B cell (primary cell): ENCODE results near the gene TKT. TPM values are rescaled to one million over a fixed set of nuclear protein-coding genes. Genes with fewer than 3 reads are reported as not detected.

ENCODE experiments used
- ATAC-seq: fragments of 200-7000 bp; cut with Tn5 transposase; one replicate; pipeline ENCODE4 v1.10.0; 2021; ENCODE audit warnings: low read depth, mild to moderate bottlenecking, moderate number of reproducible peaks, moderate library complexity
- CTCF ChIA-PET: fragments of 350-600 bp; sonication (Branson Sonifier 250); formaldehyde crosslinking; loops from one replicate; lab custom pipeline; 2021; ENCODE audit warnings: antibody characterized with exemption, inconsistent platforms; lab: Charles Lee
- POLR2A ChIA-PET: fragments of 350-600 bp; sonication (Branson Sonifier 250); formaldehyde crosslinking; loops from one replicate; lab custom pipeline; 2021; ENCODE audit warnings: antibody characterized with exemption; lab: Charles Lee
- DNase-seq: peaks from one replicate; pipeline ENCODE4 v3.0.0; 2013
- H2AFZ ChIP-seq: 2 replicates; pipeline ENCODE4 v1.6.1; 2012; ENCODE audit warnings: mild to moderate bottlenecking, low read depth, low read length; ENCODE audit not compliant: insufficient read depth, poor library complexity, severe bottlenecking
- H3K27ac ChIP-seq, 2 donors: 1 replicate in 1 of 2; 2 replicates in 1 of 2; pipeline ENCODE4 v1.5.1; 2012 to 2013; ENCODE audit warnings: low read length in 2 of 2, mild to moderate bottlenecking in 2 of 2, moderate library complexity in 1 of 2
- H3K27me3 ChIP-seq, 4 experiments: fragments of 200-600 bp in 1 of 4; sonication (generic) in 1 of 4; replicated peaks in 1 of 4; 1 replicate in 2 of 4; 2 replicates in 2 of 4; pipeline versions ENCODE4 v1.6.1 to v1.7.0; 2013 to 2016; ENCODE audit warnings: low read length in 3 of 4, mild to moderate bottlenecking in 2 of 4, mixed read lengths in 1 of 4, moderate library complexity in 1 of 4; ENCODE audit not compliant: insufficient read depth in 4 of 4, control insufficient read depth in 3 of 4; ENCODE audit errors: control extremely low read depth in 1 of 4
- H3K36me3 ChIP-seq, 2 experiments: replicated peaks in 1 of 2; 1 replicate in 1 of 2; 2 replicates in 1 of 2; pipeline versions ENCODE4 v1.6.1 to v1.7.1; 2013; ENCODE audit warnings: low read length in 1 of 2; ENCODE audit not compliant: insufficient read depth in 2 of 2, control insufficient read depth in 1 of 2; ENCODE audit errors: control extremely low read depth in 1 of 2, extremely low read depth in 1 of 2
- H3K4me1 ChIP-seq, 2 donors: fragments of 200-600 bp in 1 of 2; sonication (generic) in 1 of 2; 1 replicate in 1 of 2; 2 replicates in 1 of 2; pipeline versions ENCODE4 v1.5.1 to v1.6.1; 2013 to 2017; ENCODE audit warnings: low read length in 2 of 2; ENCODE audit not compliant: control insufficient read depth in 2 of 2, insufficient read depth in 2 of 2
- H3K4me2 ChIP-seq: replicated peaks from 2 replicates; pipeline ENCODE3; 2012; ENCODE audit warnings: mild to moderate bottlenecking, low read depth, low read length; ENCODE audit not compliant: poor library complexity, severe bottlenecking
- H3K4me3 ChIP-seq, 5 experiments: fragments of 200-600 bp in 1 of 5; sonication (generic) in 1 of 5; 1 replicate in 3 of 5; 2 replicates in 2 of 5; pipeline versions ENCODE4 v1.5.1 to v1.7.0; 2011 to 2016; ENCODE audit warnings: low read length in 4 of 5, mild to moderate bottlenecking in 4 of 5, low read depth in 2 of 5, control low read depth in 1 of 5, moderate library complexity in 1 of 5; ENCODE audit not compliant: insufficient read depth in 1 of 5; ENCODE audit errors: control extremely low read depth in 1 of 5, extremely low read depth in 1 of 5
- H3K79me2 ChIP-seq: fragments of 200-600 bp; sonication (generic); one replicate; pipeline ENCODE4 v1.6.0; 2016; ENCODE audit warnings: low read length; ENCODE audit not compliant: control insufficient read depth, insufficient read depth
- H3K9ac ChIP-seq: fragments of 200-600 bp; sonication (generic); 2 replicates; pipeline ENCODE4 v1.6.1; 2017; ENCODE audit warnings: mild to moderate bottlenecking, low read length, moderate library complexity
- H3K9me3 ChIP-seq, 3 donors: one replicate each; pipeline versions ENCODE4 v1.6.1 to v1.7.1; 2013; ENCODE audit warnings: low read length in 2 of 3; ENCODE audit not compliant: control insufficient read depth in 2 of 3, insufficient read depth in 1 of 3; ENCODE audit errors: control extremely low read depth in 1 of 3
- H4K20me1 ChIP-seq: 2 replicates; pipeline ENCODE4 v1.6.0; 2012; ENCODE audit warnings: mild to moderate bottlenecking, low read length; ENCODE audit not compliant: insufficient read depth, control insufficient read depth, poor library complexity, severe bottlenecking
- H3K27ac Mint-ChIP-seq: one replicate; pipeline ENCODE4 v1.8.0; 2021; ENCODE audit warnings: mixed read lengths
- H3K27me3 Mint-ChIP-seq: one replicate; pipeline ENCODE4 v1.8.0; 2021; ENCODE audit warnings: mixed read lengths
- H3K4me1 Mint-ChIP-seq: one replicate; pipeline ENCODE4 v1.8.0; 2021; ENCODE audit warnings: mixed read lengths
- H3K4me3 Mint-ChIP-seq: one replicate; pipeline ENCODE4 v1.8.0; 2021; ENCODE audit warnings: mixed read lengths
- H3K9me3 Mint-ChIP-seq: one replicate; pipeline ENCODE4 v1.8.0; 2022; ENCODE audit warnings: mixed read lengths; ENCODE audit not compliant: insufficient read depth
- EZH2 ChIP-seq: IDR thresholded peaks from 2 replicates; pipeline ENCODE4 v1.6.1; 2012; ENCODE audit warnings: borderline replicate concordance, low read depth, mild to moderate bottlenecking, moderate library complexity, low read length; ENCODE audit not compliant: insufficient read depth, poor library complexity, severe bottlenecking
- WGBS: methylation state at CpG from one replicate; pipeline ENCODE4 v1.1.5; 2013; ENCODE audit warnings: missing lambda C conversion rate; ENCODE audit not compliant: insufficient coverage; 5-methylcytosine and 5-hydroxymethylcytosine counted together
- intact Hi-C: fragments of 100-400 bp; cut with micrococcal nuclease; formaldehyde crosslinking; loops from one replicate; pipeline ENCODE4 v1.10.0; 2022
- polyA plus RNA-seq: library from polyadenylated mRNA; depleted of rRNA; stranded (reverse); fragments of >200 nt; gene quantifications from 2 replicates; pipeline ENCODE4 v1.2.3, GENCODE V29; 2012
- total RNA-seq, 2 donors: library from RNA; stranded (reverse); fragments of 120-200 nt in 1 of 2; gene quantifications; 1 replicate in 1 of 2; 2 replicates in 1 of 2; pipeline versions ENCODE4 v1.2.3 to v1.2.4, GENCODE V29; 2013 to 2022
- TF ChIP-seq, protein P1 (sequence below): fragments of 200-600 bp; IDR thresholded peaks from one replicate; pipeline ENCODE4 v1.8.0; 2022; ENCODE audit warnings: antibody characterized with exemption, mild to moderate bottlenecking

Gene TKT
- total and polyA plus RNA-seq, 2 donors (not counting 1 experiment from before 2014, with no cell fraction given): 69.5 to 81.0 TPM

DNA sequence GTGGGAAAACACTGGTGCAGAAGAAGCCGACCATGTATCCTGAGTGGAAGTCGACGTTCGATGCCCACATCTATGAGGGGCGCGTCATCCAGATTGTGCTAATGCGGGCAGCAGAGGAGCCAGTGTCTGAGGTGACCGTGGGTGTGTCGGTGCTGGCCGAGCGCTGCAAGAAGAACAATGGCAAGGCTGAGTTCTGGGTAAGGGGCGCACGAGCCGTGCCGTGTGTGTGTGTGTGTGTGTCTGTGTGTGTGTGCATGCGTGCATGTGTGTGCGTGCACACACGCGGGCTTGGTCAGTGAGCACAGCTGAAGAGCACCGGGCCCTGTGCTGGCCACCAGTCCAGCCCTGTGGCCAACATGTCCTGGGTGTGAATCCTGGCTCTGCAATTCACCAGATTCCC, 76.2 kb downstream of the TKT start:
- Histone ChIP-seq H3K4me2 (peak overlapping the region; percentile 87), H3K9ac (no peak overlapping the region), H4K20me1 (peaks cover 66% of the 10 kb centered on the region), H3K36me3 (peaks cover 0 to 68% of the 10 kb centered on the region in 2 experiments), H3K4me1 (peaks cover 49 to 73% of the 10 kb centered on the region in 2 donors), H3K27ac (no peak overlapping the region), H3K27me3 (no peaks in the 10 kb centered on the region), H3K4me3 (no peak overlapping the region), H2AFZ (no peak overlapping the region), H3K79me2 (peaks cover 62% of the 10 kb centered on the region), H3K9me3 (no peaks in the 10 kb centered on the region)
- 91% methylated on average over 20 of the region's 20 CpGs for WGBS
- CTCF ChIA-PET: interaction anchor here (0.6 to 4.9 kb wide), 3 partner anchors 16 to 82 kb away, joined by 4 to 30 read pairs (median 12); no protein-coding TSS in a partner anchor
- DNase-seq (no peak), ATAC-seq (no peak)
- POLR2A ChIA-PET: interaction anchor here (1.4 kb wide), 1 partner anchor 12 kb away, joined by 17 read pairs; no protein-coding TSS in a partner anchor
- H3K27ac Mint-ChIP-seq: no peak overlapping the region
- H3K4me3 Mint-ChIP-seq: peak overlapping the region; percentile 19
- no peaks in the 10 kb centered on the region for H3K9me3 Mint-ChIP-seq
- intact Hi-C loops: no loop called here
- H3K4me1 Mint-ChIP-seq: peaks cover 62% of the 10 kb centered on the region
- TF ChIP-seq, protein P1, sequence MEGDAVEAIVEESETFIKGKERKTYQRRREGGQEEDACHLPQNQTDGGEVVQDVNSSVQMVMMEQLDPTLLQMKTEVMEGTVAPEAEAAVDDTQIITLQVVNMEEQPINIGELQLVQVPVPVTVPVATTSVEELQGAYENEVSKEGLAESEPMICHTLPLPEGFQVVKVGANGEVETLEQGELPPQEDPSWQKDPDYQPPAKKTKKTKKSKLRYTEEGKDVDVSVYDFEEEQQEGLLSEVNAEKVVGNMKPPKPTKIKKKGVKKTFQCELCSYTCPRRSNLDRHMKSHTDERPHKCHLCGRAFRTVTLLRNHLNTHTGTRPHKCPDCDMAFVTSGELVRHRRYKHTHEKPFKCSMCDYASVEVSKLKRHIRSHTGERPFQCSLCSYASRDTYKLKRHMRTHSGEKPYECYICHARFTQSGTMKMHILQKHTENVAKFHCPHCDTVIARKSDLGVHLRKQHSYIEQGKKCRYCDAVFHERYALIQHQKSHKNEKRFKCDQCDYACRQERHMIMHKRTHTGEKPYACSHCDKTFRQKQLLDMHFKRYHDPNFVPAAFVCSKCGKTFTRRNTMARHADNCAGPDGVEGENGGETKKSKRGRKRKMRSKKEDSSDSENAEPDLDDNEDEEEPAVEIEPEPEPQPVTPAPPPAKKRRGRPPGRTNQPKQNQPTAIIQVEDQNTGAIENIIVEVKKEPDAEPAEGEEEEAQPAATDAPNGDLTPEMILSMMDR: no peak
- TF ChIP-seq EZH2: no peak
- no peaks in the 10 kb centered on the region for H3K27me3 Mint-ChIP-seq

DNA sequence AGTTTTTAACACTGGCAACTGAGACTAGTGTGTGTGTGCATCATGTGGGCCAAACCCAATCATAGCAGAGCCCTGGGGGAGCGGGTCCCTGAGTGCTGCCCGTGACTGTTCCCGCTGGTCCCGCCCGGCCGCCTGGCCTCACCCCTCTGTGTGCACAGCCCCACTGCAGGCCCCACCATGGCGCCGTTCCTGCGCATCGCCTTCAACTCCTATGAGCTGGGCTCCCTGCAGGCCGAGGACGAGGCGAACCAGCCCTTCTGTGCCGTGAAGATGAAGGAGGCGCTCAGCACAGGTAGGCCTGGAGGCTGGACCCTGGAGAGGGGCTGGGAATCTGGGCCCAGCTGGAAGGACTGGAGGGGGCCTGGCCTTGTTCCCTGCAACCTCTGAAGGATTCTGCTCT, 77.6 kb downstream of the TKT start:
- ChIA-PET POLR2A (interaction anchor here (0.7 kb wide), 1 partner anchor 50 kb away, joined by 4 read pairs; no protein-coding TSS in a partner anchor), CTCF (interaction anchor here (4.9 kb wide), 1 partner anchor 18 kb away, joined by 30 read pairs; no protein-coding TSS in a partner anchor)
- peaks cover 79% of the 10 kb centered on the region for H4K20me1 ChIP-seq
- no peaks in the 10 kb centered on the region for H3K9me3 ChIP-seq
- DNase-seq: no peak
- no peak overlapping the region for H3K27ac ChIP-seq
- no peak overlapping the region for H3K4me2 ChIP-seq
- Mint-ChIP-seq H3K27me3 (no peaks in the 10 kb centered on the region), H3K9me3 (no peaks in the 10 kb centered on the region), H3K4me1 (peaks cover 75% of the 10 kb centered on the region), H3K27ac (no peak overlapping the region), H3K4me3 (no peak overlapping the region)
- peaks cover 62 to 86% of the 10 kb centered on the region in 2 donors for H3K4me1 ChIP-seq
- no peak overlapping the region for H3K4me3 ChIP-seq
- ATAC-seq: no peak
- H2AFZ ChIP-seq: no peak overlapping the region
- no peaks in the 10 kb centered on the region for H3K27me3 ChIP-seq
- peaks cover 0 to 70% of the 10 kb centered on the region in 2 experiments for H3K36me3 ChIP-seq
- no peak overlapping the region for H3K9ac ChIP-seq
- peaks cover 75% of the 10 kb centered on the region for H3K79me2 ChIP-seq
- no peak for TF ChIP-seq EZH2
- TF ChIP-seq, protein P1: no peak
- intact Hi-C loops: no loop called here
- 96% methylated on average over 15 of the region's 15 CpGs for WGBS
